ENCODE results near the gene SLC1A1.
"Not testable (repeated sequence)": the region's sequence is repeated elsewhere in the genome, so short reads cannot be mapped to it uniquely, and the experiment has no call there.

SLC1A1 gene

GRCh38 chr9:4533881-4534280 lies 43.6 kb downstream of the SLC1A1 start:
- not testable (repeated sequence) for H3K27ac ChIP-seq (ENCODE audit: low read depth, low read length); H3K9ac ChIP-seq (ENCODE audit: low read length); H3K27me3 ChIP-seq (ENCODE audit: control insufficient read depth, insufficient read depth, low read length); H3K36me3 ChIP-seq (ENCODE audit: control insufficient read depth, insufficient read depth, low read length); H3K4me1 ChIP-seq (ENCODE audit: control insufficient read depth, insufficient read depth, low read length); H3K4me3 ChIP-seq (ENCODE audit: low read length)

GRCh38 chr9:4536196-4536595 lies 45.9 kb downstream of the SLC1A1 start:
- H3K36me3 ChIP-seq (ENCODE audit: control insufficient read depth, insufficient read depth, low read length); H3K9ac ChIP-seq (ENCODE audit: low read length); H3K27ac ChIP-seq (ENCODE audit: low read depth, low read length); H3K4me3 ChIP-seq (ENCODE audit: low read length); H3K27me3 ChIP-seq (ENCODE audit: control insufficient read depth, insufficient read depth, low read length); H3K4me1 ChIP-seq (ENCODE audit: control insufficient read depth, insufficient read depth, low read length): not testable (repeated sequence)

- no peaks in the 10 kb centered on the region for H3K36me3 ChIP-seq (ENCODE audit: control insufficient read depth, insufficient read depth, low read length)
- no peak overlapping the region for H3K4me3 ChIP-seq (ENCODE audit: low read length)
- H3K4me1 ChIP-seq (ENCODE audit: control insufficient read depth, insufficient read depth, low read length) = no peaks in the 10 kb centered on the region
- H3K27me3 ChIP-seq (ENCODE audit: control insufficient read depth, insufficient read depth, low read length) = no peaks in the 10 kb centered on the region
- H3K9ac ChIP-seq (ENCODE audit: low read length) = no peak overlapping the region
- no peak overlapping the region for H3K27ac ChIP-seq (ENCODE audit: low read depth, low read length)
Observed at GRCh38 chr9:4537581-4537980, 47.3 kb downstream of the SLC1A1 start.

GRCh38 chr9:4538107-4538506 lies 47.8 kb downstream of the SLC1A1 start:
- no peak overlapping the region for H3K4me3 ChIP-seq (ENCODE audit: low read length)
- H3K27me3 ChIP-seq (ENCODE audit: control insufficient read depth, insufficient read depth, low read length) = no peaks in the 10 kb centered on the region
- H3K27ac ChIP-seq (ENCODE audit: low read depth, low read length) = no peak overlapping the region

GRCh38 chr9:4538621-4539020 lies 48.4 kb downstream of the SLC1A1 start:
- H3K27ac ChIP-seq (ENCODE audit: low read depth, low read length) = no peak overlapping the region
- H3K4me1 ChIP-seq (ENCODE audit: control insufficient read depth, insufficient read depth, low read length) = no peaks in the 10 kb centered on the region
- H3K27me3 ChIP-seq (ENCODE audit: control insufficient read depth, insufficient read depth, low read length) = no peaks in the 10 kb centered on the region
- no peaks in the 10 kb centered on the region for H3K36me3 ChIP-seq (ENCODE audit: control insufficient read depth, insufficient read depth, low read length)
- no peak overlapping the region for H3K9ac ChIP-seq (ENCODE audit: low read length)
- no peak overlapping the region for H3K4me3 ChIP-seq (ENCODE audit: low read length)

More at GRCh38 chr9:4538107-4538506, 47.8 kb downstream of the SLC1A1 start:
- H3K36me3 ChIP-seq (ENCODE audit: control insufficient read depth, insufficient read depth, low read length) = no peaks in the 10 kb centered on the region
- H3K4me1 ChIP-seq (ENCODE audit: control insufficient read depth, insufficient read depth, low read length) = no peaks in the 10 kb centered on the region
- H3K9ac ChIP-seq (ENCODE audit: low read length) = no peak overlapping the region

GRCh38 chr9:4540425-4540824 lies 50.2 kb downstream of the SLC1A1 start:
- H3K27ac ChIP-seq (ENCODE audit: low read depth, low read length) = no peak overlapping the region
- no peak overlapping the region for H3K4me3 ChIP-seq (ENCODE audit: low read length)
- H3K36me3 ChIP-seq (ENCODE audit: control insufficient read depth, insufficient read depth, low read length) = no peaks in the 10 kb centered on the region
- no peaks in the 10 kb centered on the region for H3K27me3 ChIP-seq (ENCODE audit: control insufficient read depth, insufficient read depth, low read length)
- H3K4me1 ChIP-seq (ENCODE audit: control insufficient read depth, insufficient read depth, low read length) = no peaks in the 10 kb centered on the region
- H3K9ac ChIP-seq (ENCODE audit: low read length) = no peak overlapping the region

- Histone ChIP-seq H3K9ac (ENCODE audit: low read length) (no peak overlapping the region), H3K36me3 (ENCODE audit: control insufficient read depth, insufficient read depth, low read length) (no peaks in the 10 kb centered on the region), H3K4me3 (ENCODE audit: low read length) (no peak overlapping the region), H3K4me1 (ENCODE audit: control insufficient read depth, insufficient read depth, low read length) (no peaks in the 10 kb centered on the region), H3K27ac (ENCODE audit: low read depth, low read length) (no peak overlapping the region), H3K27me3 (ENCODE audit: control insufficient read depth, insufficient read depth, low read length) (no peaks in the 10 kb centered on the region)
Observed at GRCh38 chr9:4541281-4541680, 51.0 kb downstream of the SLC1A1 start.

GRCh38 chr9:4541856-4542255 lies 51.6 kb downstream of the SLC1A1 start:
- H3K4me1 ChIP-seq (ENCODE audit: control insufficient read depth, insufficient read depth, low read length) = no peaks in the 10 kb centered on the region
- no peaks in the 10 kb centered on the region for H3K36me3 ChIP-seq (ENCODE audit: control insufficient read depth, insufficient read depth, low read length)
- no peak overlapping the region for H3K27ac ChIP-seq (ENCODE audit: low read depth, low read length)
- no peak overlapping the region for H3K4me3 ChIP-seq (ENCODE audit: low read length)
- H3K27me3 ChIP-seq (ENCODE audit: control insufficient read depth, insufficient read depth, low read length) = no peaks in the 10 kb centered on the region
- no peak overlapping the region for H3K9ac ChIP-seq (ENCODE audit: low read length)

GRCh38 chr9:4544714-4545113 lies 54.4 kb downstream of the SLC1A1 start:
- not testable (repeated sequence) for H3K4me3 ChIP-seq (ENCODE audit: low read length); H3K9ac ChIP-seq (ENCODE audit: low read length); H3K27me3 ChIP-seq (ENCODE audit: control insufficient read depth, insufficient read depth, low read length); H3K4me1 ChIP-seq (ENCODE audit: control insufficient read depth, insufficient read depth, low read length); H3K27ac ChIP-seq (ENCODE audit: low read depth, low read length); H3K36me3 ChIP-seq (ENCODE audit: control insufficient read depth, insufficient read depth, low read length)

- Histone ChIP-seq H3K36me3 (ENCODE audit: control insufficient read depth, insufficient read depth, low read length) (no peaks in the 10 kb centered on the region), H3K4me1 (ENCODE audit: control insufficient read depth, insufficient read depth, low read length) (peaks cover 23% of the 10 kb centered on the region), H3K27ac (ENCODE audit: low read depth, low read length) (no peak overlapping the region)
Observed at GRCh38 chr9:4547016-4547415, 56.7 kb downstream of the SLC1A1 start.

GRCh38 chr9:4548811-4549725 lies 58.8 kb downstream of the SLC1A1 start:
- Histone ChIP-seq H3K27ac (ENCODE audit: low read depth, low read length) (peak overlapping the region; percentile 41), H3K4me1 (ENCODE audit: control insufficient read depth, insufficient read depth, low read length) (peaks cover 23% of the 10 kb centered on the region), H3K4me3 (ENCODE audit: low read length) (no peak overlapping the region), H3K27me3 (ENCODE audit: control insufficient read depth, insufficient read depth, low read length) (no peaks in the 10 kb centered on the region), H3K9ac (ENCODE audit: low read length) (no peak overlapping the region), H3K36me3 (ENCODE audit: control insufficient read depth, insufficient read depth, low read length) (no peaks in the 10 kb centered on the region)

More at GRCh38 chr9:4547016-4547415, 56.7 kb downstream of the SLC1A1 start:
- no peak overlapping the region for H3K4me3 ChIP-seq (ENCODE audit: low read length)
- H3K27me3 ChIP-seq (ENCODE audit: control insufficient read depth, insufficient read depth, low read length) = no peaks in the 10 kb centered on the region
- no peak overlapping the region for H3K9ac ChIP-seq (ENCODE audit: low read length)

GRCh38 chr9:4549751-4550295 lies 59.6 kb downstream of the SLC1A1 start:
- Histone ChIP-seq H3K27ac (ENCODE audit: low read depth, low read length) (peak overlapping the region; percentile 41), H3K4me3 (ENCODE audit: low read length) (no peak overlapping the region), H3K36me3 (ENCODE audit: control insufficient read depth, insufficient read depth, low read length) (no peaks in the 10 kb centered on the region), H3K9ac (ENCODE audit: low read length) (no peak overlapping the region), H3K4me1 (ENCODE audit: control insufficient read depth, insufficient read depth, low read length) (peaks cover 23% of the 10 kb centered on the region), H3K27me3 (ENCODE audit: control insufficient read depth, insufficient read depth, low read length) (no peaks in the 10 kb centered on the region)

Data from rectal smooth muscle tissue (tissue), 1 donor.